CD4-positive, alpha-beta T cell treated with Interleukin-15 for 1 hour (primary cell): ENCODE data around the gene PPP1R26.
"Not testable (repeated sequence)": the region's sequence is repeated elsewhere in the genome, so short reads cannot be mapped to it uniquely, and the experiment has no call there.

Experiments
- DNase-seq: peaks from one replicate; pipeline ENCODE4 v3.0.0-alpha.2; 2020

Gene PPP1R26

GRCh38 chr9:135479469-135480052, at the start of gene PPP1R26:
PPP1R26 (plus strand) TSS chr9:135479782; CDS start chr9:135484511, 4,729 bp downstream.
- DNase-seq = no peak

- DNase-seq = no peak
Measured at GRCh38 chr9:135437259-135437658, 42.3 kb upstream of the PPP1R26 start.

- DNase-seq = not testable (repeated sequence)
Measured at GRCh38 chr9:135437696-135438095, 41.9 kb upstream of the PPP1R26 start.

GRCh38 chr9:135438581-135439232, 40.9 kb upstream of the PPP1R26 start:
- not testable (repeated sequence) for DNase-seq

- DNase-seq = not testable (repeated sequence)
Measured at GRCh38 chr9:135439514-135439913, 40.1 kb upstream of the PPP1R26 start.

GRCh38 chr9:135439916-135440315, 39.7 kb upstream of the PPP1R26 start:
- no peak for DNase-seq

GRCh38 chr9:135440620-135441019, 39.0 kb upstream of the PPP1R26 start:
- no peak for DNase-seq

- not testable (repeated sequence) for DNase-seq
Measured at GRCh38 chr9:135441105-135442071, 38.2 kb upstream of the PPP1R26 start.

- no peak for DNase-seq
Measured at GRCh38 chr9:135442075-135442474, 37.5 kb upstream of the PPP1R26 start.

- no peak for DNase-seq
Measured at GRCh38 chr9:135443797-135444425, 35.7 kb upstream of the PPP1R26 start.

- no peak for DNase-seq
Measured at GRCh38 chr9:135447126-135447525, 32.5 kb upstream of the PPP1R26 start.

GRCh38 chr9:135448663-135449100, 30.9 kb upstream of the PPP1R26 start:
- DNase-seq = no peak

- DNase-seq = not testable (repeated sequence)
Measured at GRCh38 chr9:135449532-135449931, 30.1 kb upstream of the PPP1R26 start.

- no peak for DNase-seq
Measured at GRCh38 chr9:135450956-135451355, 28.6 kb upstream of the PPP1R26 start.

GRCh38 chr9:135451909-135452308, 27.7 kb upstream of the PPP1R26 start:
- DNase-seq = not testable (repeated sequence)

- no peak for DNase-seq
Measured at GRCh38 chr9:135454737-135455136, 24.8 kb upstream of the PPP1R26 start.

GRCh38 chr9:135455401-135456030, 24.1 kb upstream of the PPP1R26 start:
- DNase-seq = no peak

- no peak for DNase-seq
Measured at GRCh38 chr9:135456436-135457104, 23.0 kb upstream of the PPP1R26 start.

GRCh38 chr9:135458478-135458877, 21.1 kb upstream of the PPP1R26 start:
- not testable (repeated sequence) for DNase-seq

- no peak for DNase-seq
Measured at GRCh38 chr9:135461936-135462335, 17.6 kb upstream of the PPP1R26 start.

GRCh38 chr9:135463140-135463539, 16.4 kb upstream of the PPP1R26 start:
- no peak for DNase-seq

GRCh38 chr9:135464181-135464580, 15.4 kb upstream of the PPP1R26 start:
- no peak for DNase-seq
